ENCODE data around the gene RFESD. TPM values are rescaled to one million over a fixed set of nuclear protein-coding genes. Genes with fewer than 3 reads are reported as not detected.

RFESD gene
- total RNA-seq, 1 experiment from 2014 or later = 1.6 TPM

- TF ChIP-seq CTCF (IDR thresholded peaks at IDR 0.05; ENCODE audit: insufficient read depth in 1 of 2, low read depth in 1 of 2, low read length in 1 of 2, severe bottlenecking in 1 of 2, unreplicated experiment in 1 of 2) = no peak
- H3K9me3 Mint-ChIP-seq (ENCODE audit: unreplicated experiment) = no peaks in the 10 kb centered on the region
- Histone ChIP-seq H3K9me3 (no peaks in the 10 kb centered on the region), H3K4me1 (0 out of 2 replicates have a peak, but pooled peaks cover 4% of the 10 kb centered on the region), H3K36me3 (ENCODE audit: control insufficient read depth, insufficient read depth, low read length) (no peaks in the 10 kb centered on the region), H3K4me3 (ENCODE audit: low read depth, low read length) (no peak overlapping the region), H3K27me3 (replicated peaks; ENCODE audit: control insufficient read depth, insufficient read depth, low read length) (no peaks in the 10 kb centered on the region)
- H3K4me3 Mint-ChIP-seq (ENCODE audit: unreplicated experiment) = no peak overlapping the region
- intact Hi-C loops (cut with micrococcal nuclease; ENCODE audit: unreplicated experiment) = no loop called here
- H3K27me3 Mint-ChIP-seq (ENCODE audit: insufficient read depth, unreplicated experiment) = no peaks in the 10 kb centered on the region
- H3K27ac Mint-ChIP-seq (ENCODE audit: unreplicated experiment) = no peak overlapping the region
- no peaks in the 10 kb centered on the region for H3K4me1 Mint-ChIP-seq (ENCODE audit: low read depth, unreplicated experiment)
- DNase-seq = no peak
- H3K36me3 Mint-ChIP-seq (ENCODE audit: insufficient read depth, unreplicated experiment) = no peaks in the 10 kb centered on the region
- ChIA-PET POLR2A (no interaction called here), CTCF (no interaction called here)
- no TSS peak for BruUV-seq (replicated peaks)
Measured at GRCh38 chr5:95660060-95660459, 13.5 kb downstream of the RFESD start.

DNA sequence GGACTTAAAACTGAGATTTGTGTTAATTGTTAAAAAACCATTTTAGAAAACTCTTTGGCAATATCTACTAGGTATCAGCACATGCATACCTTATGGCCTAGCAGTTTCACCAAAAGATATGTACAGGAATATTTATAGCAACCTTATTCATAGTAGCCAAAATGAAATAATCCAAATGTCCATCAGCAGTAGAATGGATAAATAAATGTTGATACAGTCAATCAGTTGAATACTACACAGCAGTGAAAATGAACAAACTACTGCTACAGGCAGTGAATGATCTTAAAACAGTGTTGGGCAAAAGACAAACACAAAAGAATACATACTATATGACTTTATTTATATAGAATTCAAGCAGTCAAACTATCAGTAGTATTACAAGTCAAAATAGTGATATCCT, 16.4 kb downstream of the RFESD start:
- Mint-ChIP-seq H3K36me3 (ENCODE audit: insufficient read depth, unreplicated experiment) (no peaks in the 10 kb centered on the region), H3K27ac (ENCODE audit: unreplicated experiment) (no peak overlapping the region), H3K27me3 (ENCODE audit: insufficient read depth, unreplicated experiment) (no peaks in the 10 kb centered on the region), H3K9me3 (ENCODE audit: unreplicated experiment) (no peaks in the 10 kb centered on the region), H3K4me3 (ENCODE audit: unreplicated experiment) (no peak overlapping the region), H3K4me1 (ENCODE audit: low read depth, unreplicated experiment) (no peaks in the 10 kb centered on the region)
- no peak for TF ChIP-seq CTCF (IDR thresholded peaks at IDR 0.05; ENCODE audit: insufficient read depth in 1 of 2, low read depth in 1 of 2, low read length in 1 of 2, severe bottlenecking in 1 of 2, unreplicated experiment in 1 of 2)
- no TSS peak for BruUV-seq (replicated peaks)
- POLR2A ChIA-PET = no interaction called here
- DNase-seq = no peak
- H3K4me3 ChIP-seq (ENCODE audit: low read depth, low read length) = no peak overlapping the region
- 0 out of 2 replicates have a peak, but pooled peaks cover 4% of the 10 kb centered on the region for H3K4me1 ChIP-seq
- intact Hi-C loops (cut with micrococcal nuclease; ENCODE audit: unreplicated experiment) = no loop called here
- no peaks in the 10 kb centered on the region for H3K36me3 ChIP-seq (ENCODE audit: control insufficient read depth, insufficient read depth, low read length)
- no peaks in the 10 kb centered on the region for H3K27me3 ChIP-seq (replicated peaks; ENCODE audit: control insufficient read depth, insufficient read depth, low read length)
- CTCF ChIA-PET = no interaction called here
- H3K9me3 ChIP-seq = no peaks in the 10 kb centered on the region

DNA sequence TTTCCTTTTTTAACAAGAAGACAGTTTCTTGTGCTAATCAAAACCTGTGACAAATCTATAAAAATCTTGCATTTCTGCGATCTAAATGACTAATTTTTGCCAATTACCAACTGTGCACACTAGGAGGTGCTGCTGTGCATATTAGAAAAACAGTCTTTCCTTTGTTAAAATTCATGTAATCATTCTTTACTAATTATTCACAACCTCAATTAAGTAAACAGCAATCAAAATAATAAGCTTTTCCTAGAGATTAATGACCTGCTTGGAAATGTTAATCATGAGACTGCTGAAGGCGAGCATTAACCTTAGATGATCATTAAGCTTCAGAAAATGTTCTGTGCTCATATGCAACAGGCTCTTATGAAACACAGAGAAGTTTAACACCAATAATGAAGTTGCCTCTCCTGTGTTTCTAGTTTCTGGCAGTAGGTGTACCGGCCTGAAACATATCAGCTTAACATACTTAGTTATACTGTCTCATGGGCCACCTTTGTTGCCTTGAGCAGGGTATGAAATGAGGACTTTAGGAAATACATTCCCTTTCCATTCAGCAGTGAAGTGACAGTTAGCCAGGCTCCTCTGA, 17.7 kb downstream of the RFESD start:
- no peak overlapping the region for H3K27ac Mint-ChIP-seq (ENCODE audit: unreplicated experiment)
- intact Hi-C loops (cut with micrococcal nuclease; ENCODE audit: unreplicated experiment) = loop anchor here (1.0 to 2.0 kb wide), 6 partner anchors 20 to 183 kb away; no protein-coding TSS in a partner anchor
- TF ChIP-seq CTCF (IDR thresholded peaks at IDR 0.05; ENCODE audit: insufficient read depth in 1 of 2, low read depth in 1 of 2, low read length in 1 of 2, severe bottlenecking in 1 of 2, unreplicated experiment in 1 of 2) = peak; percentile 78 to 81
- ChIA-PET POLR2A (no interaction called here), CTCF (interaction anchor here (0.6 to 1.1 kb wide), 6 partner anchors 18 to 170 kb away, joined by 3 to 6 read pairs (median 4); partner anchors contain the start of genes RFESD and RHOBTB3)
- Histone ChIP-seq H3K4me3 (ENCODE audit: low read depth, low read length) (no peak overlapping the region), H3K9me3 (no peaks in the 10 kb centered on the region; the same call in 1 of the 2 replicates), H3K4me1 (0 out of 2 replicates have a peak, but pooled peaks cover 4% of the 10 kb centered on the region), H3K36me3 (ENCODE audit: control insufficient read depth, insufficient read depth, low read length) (no peaks in the 10 kb centered on the region), H3K27me3 (replicated peaks; ENCODE audit: control insufficient read depth, insufficient read depth, low read length) (no peaks in the 10 kb centered on the region)
- no peaks in the 10 kb centered on the region for H3K27me3 Mint-ChIP-seq (ENCODE audit: insufficient read depth, unreplicated experiment)
- H3K9me3 Mint-ChIP-seq (ENCODE audit: unreplicated experiment) = no peaks in the 10 kb centered on the region
- no peaks in the 10 kb centered on the region for H3K4me1 Mint-ChIP-seq (ENCODE audit: low read depth, unreplicated experiment)
- BruUV-seq (replicated peaks) = no TSS peak
- no peaks in the 10 kb centered on the region for H3K36me3 Mint-ChIP-seq (ENCODE audit: insufficient read depth, unreplicated experiment)
- peak in 1 of 2 experiments; percentile 23 for DNase-seq
- H3K4me3 Mint-ChIP-seq (ENCODE audit: unreplicated experiment) = no peak overlapping the region

All from Caco-2 (cell line).